PC-9 (cell line): ENCODE data around the gene RPS24. TPM values are rescaled to one million over a fixed set of nuclear protein-coding genes. Genes with fewer than 3 reads are reported as not detected.
A peak's percentile ranks its signal among the peaks of the same experiment; 100 is the strongest.

ENCODE experiments used
- BruUV-seq: library from RNA; stranded (reverse); fragments of 400-500 nt; replicated peaks from 2 replicates; lab custom pipeline; 2021; lab: Mats Ljungman, UMichigan
- CTCF ChIA-PET: fragments of 300-600 bp; sonication (Branson Sonifier 250); formaldehyde crosslinking; loops from one replicate; lab custom pipeline; 2022; ENCODE audit warnings: antibody characterized with exemption; lab: Charles Lee
- POLR2A ChIA-PET: fragments of 300-600 bp; sonication (Branson Sonifier 250); formaldehyde crosslinking; loops from one replicate; lab custom pipeline; 2022; ENCODE audit warnings: antibody characterized with exemption; ENCODE audit not compliant: unreplicated experiment; lab: Charles Lee
- DNase-seq, 2 experiments: peaks; one replicate each; pipeline versions ENCODE4 v3.0.0 to v3.0.0-alpha.2; 2015 to 2022; ENCODE audit warnings: mixed read lengths in 1 of 2
- H2AFZ ChIP-seq: fragments of 200-600 bp; sonication (generic); 2 replicates; pipeline ENCODE4 v1.8.1; 2017; ENCODE audit warnings: antibody characterized with exemption
- H3F3A ChIP-seq: fragments of 200-600 bp; sonication (generic); 2 replicates; pipeline ENCODE4 v1.8.1; 2017; ENCODE audit warnings: antibody characterized with exemption, mild to moderate bottlenecking, low read depth; ENCODE audit not compliant: insufficient read depth
- H3K27ac ChIP-seq: fragments of 200-600 bp; sonication (generic); 2 replicates; pipeline ENCODE4 v1.6.1; 2016; ENCODE audit warnings: mixed run types
- H3K27me3 ChIP-seq: fragments of 200-600 bp; sonication (generic); 2 replicates; pipeline ENCODE4 v1.6.1; 2016; ENCODE audit warnings: low read depth, mixed run types; ENCODE audit not compliant: insufficient read depth
- H3K36me3 ChIP-seq: fragments of 200-600 bp; sonication (generic); 2 replicates; pipeline ENCODE4 v1.6.1; 2016; ENCODE audit warnings: low read depth, mixed run types
- H3K4me1 ChIP-seq: fragments of 200-600 bp; sonication (generic); replicated peaks from 2 replicates; pipeline ENCODE4 v1.6.1; 2016; ENCODE audit warnings: mixed run types; ENCODE audit not compliant: insufficient read depth
- H3K4me2 ChIP-seq: fragments of 200-600 bp; sonication (generic); 2 replicates; pipeline ENCODE4 v1.6.1; 2017; ENCODE audit warnings: mixed run types
- H3K4me3 ChIP-seq: fragments of 200-600 bp; sonication (generic); 2 replicates; pipeline ENCODE4 v1.6.1; 2016; ENCODE audit warnings: mixed run types
- H3K79me2 ChIP-seq: fragments of 200-600 bp; sonication (generic); 2 replicates; pipeline ENCODE4 v1.6.1; 2017; ENCODE audit warnings: low read depth, mixed run types
- H3K9me2 ChIP-seq: fragments of 200-600 bp; sonication (generic); 2 replicates; pipeline ENCODE4 v1.8.1; 2017; ENCODE audit warnings: mild to moderate bottlenecking; ENCODE audit not compliant: insufficient read depth
- H3K9me3 ChIP-seq: fragments of 200-600 bp; sonication (generic); 2 replicates; pipeline ENCODE4 v1.8.1; 2016; ENCODE audit warnings: low read depth; ENCODE audit not compliant: insufficient read depth
- H4K20me1 ChIP-seq: fragments of 200-600 bp; sonication (generic); 2 replicates; pipeline ENCODE4 v1.8.1; 2017; ENCODE audit not compliant: insufficient read depth
- EZH2 ChIP-seq: fragments of 200-600 bp; sonication (generic); IDR thresholded peaks from 2 replicates; pipeline ENCODE4 v1.8.0; 2017; ENCODE audit warnings: antibody characterized with exemption, low read depth
- intact Hi-C: fragments of 100-400 bp; cut with micrococcal nuclease; formaldehyde crosslinking; loops from one replicate; pipeline ENCODE4 v1.10.0; 2022; ENCODE audit not compliant: unreplicated experiment
- total RNA-seq: library from RNA; stranded (reverse); gene quantifications from 2 replicates; pipeline ENCODE4 v1.2.3, GENCODE V29; 2021
- TF ChIP-seq, protein P1 (sequence below): fragments of 200-600 bp; sonication (generic); conservative IDR thresholded peaks from 2 replicates; pipeline ENCODE4 v1.6.1; 2017; ENCODE audit warnings: mixed run types, antibody characterized with exemption, mild to moderate bottlenecking, moderate library complexity

RPS24 gene
- total RNA-seq, 1 experiment from 2014 or later = 2,068 TPM

DNA sequence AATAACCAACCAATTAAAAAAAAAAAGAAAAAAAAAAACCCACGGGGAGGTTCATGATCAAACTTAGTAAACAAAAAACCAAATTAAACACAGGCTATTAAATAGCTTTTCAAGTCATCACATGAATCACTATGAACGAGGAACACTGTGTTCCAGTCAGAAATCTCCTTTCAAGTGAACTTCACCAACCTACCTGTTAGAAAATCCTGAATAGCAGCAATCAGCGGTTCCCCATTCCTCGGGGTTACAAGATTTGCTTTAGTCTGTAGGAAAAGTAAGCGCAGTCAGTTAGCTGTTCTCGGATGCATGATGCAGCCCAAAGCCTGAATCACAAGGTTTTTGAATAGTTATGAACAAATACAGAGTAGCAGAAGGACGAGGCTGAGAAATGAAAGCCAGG is 23.4 kb upstream of the RPS24 start:
- H3K4me2 ChIP-seq = no peak overlapping the region
- no peak overlapping the region for H2AFZ ChIP-seq
- no peaks in the 10 kb centered on the region for H3F3A ChIP-seq
- no peaks in the 10 kb centered on the region for H3K9me2 ChIP-seq
- no peak for TF ChIP-seq EZH2
- TF ChIP-seq, protein P1, sequence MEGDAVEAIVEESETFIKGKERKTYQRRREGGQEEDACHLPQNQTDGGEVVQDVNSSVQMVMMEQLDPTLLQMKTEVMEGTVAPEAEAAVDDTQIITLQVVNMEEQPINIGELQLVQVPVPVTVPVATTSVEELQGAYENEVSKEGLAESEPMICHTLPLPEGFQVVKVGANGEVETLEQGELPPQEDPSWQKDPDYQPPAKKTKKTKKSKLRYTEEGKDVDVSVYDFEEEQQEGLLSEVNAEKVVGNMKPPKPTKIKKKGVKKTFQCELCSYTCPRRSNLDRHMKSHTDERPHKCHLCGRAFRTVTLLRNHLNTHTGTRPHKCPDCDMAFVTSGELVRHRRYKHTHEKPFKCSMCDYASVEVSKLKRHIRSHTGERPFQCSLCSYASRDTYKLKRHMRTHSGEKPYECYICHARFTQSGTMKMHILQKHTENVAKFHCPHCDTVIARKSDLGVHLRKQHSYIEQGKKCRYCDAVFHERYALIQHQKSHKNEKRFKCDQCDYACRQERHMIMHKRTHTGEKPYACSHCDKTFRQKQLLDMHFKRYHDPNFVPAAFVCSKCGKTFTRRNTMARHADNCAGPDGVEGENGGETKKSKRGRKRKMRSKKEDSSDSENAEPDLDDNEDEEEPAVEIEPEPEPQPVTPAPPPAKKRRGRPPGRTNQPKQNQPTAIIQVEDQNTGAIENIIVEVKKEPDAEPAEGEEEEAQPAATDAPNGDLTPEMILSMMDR = no peak
- H4K20me1 ChIP-seq = no peaks in the 10 kb centered on the region
- no peaks in the 10 kb centered on the region for H3K27me3 ChIP-seq
- peak in 1 of 2 experiments; percentile 30 for DNase-seq
- ChIA-PET POLR2A (interaction anchor here (0.6 kb wide), 1 partner anchor 153 kb away, joined by 6 read pairs; no protein-coding TSS in a partner anchor), CTCF (no interaction called here)
- intact Hi-C loops = no loop called here
- H3K36me3 ChIP-seq = peaks cover 79% of the 10 kb centered on the region
- H3K27ac ChIP-seq = no peak overlapping the region
- H3K4me3 ChIP-seq = no peak overlapping the region
- no peaks in the 10 kb centered on the region for H3K4me1 ChIP-seq
- H3K79me2 ChIP-seq = no peaks in the 10 kb centered on the region; the same call in 1 of the 2 replicates
- BruUV-seq = no TSS peak
- no peaks in the 10 kb centered on the region for H3K9me3 ChIP-seq

DNA sequence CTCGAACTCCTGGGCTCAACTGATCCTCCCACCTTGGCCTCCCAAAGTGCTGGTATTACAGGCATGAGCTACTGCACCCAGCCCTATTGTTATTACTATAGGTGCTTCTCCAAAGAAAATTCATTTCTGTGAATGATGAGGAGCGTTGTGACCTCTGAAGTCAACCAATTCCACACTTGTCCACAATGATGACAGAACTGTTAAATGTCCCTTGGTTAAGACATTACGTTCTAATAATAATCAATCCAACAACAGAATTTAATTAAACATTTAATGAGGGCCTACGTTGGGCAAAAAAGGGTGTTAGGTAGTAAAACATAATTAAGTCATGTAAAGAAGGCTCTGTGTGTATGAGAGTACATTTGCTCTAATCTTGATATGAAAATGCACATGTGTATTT is 22.6 kb upstream of the RPS24 start:
- POLR2A ChIA-PET = interaction anchor here (0.6 kb wide), 1 partner anchor 154 kb away, joined by 6 read pairs; no protein-coding TSS in a partner anchor
- intact Hi-C loops = no loop called here
- Histone ChIP-seq H2AFZ (no peak overlapping the region), H3K4me1 (no peaks in the 10 kb centered on the region), H3F3A (no peaks in the 10 kb centered on the region), H3K36me3 (peaks cover 79% of the 10 kb centered on the region), H3K9me2 (no peaks in the 10 kb centered on the region), H3K9me3 (no peaks in the 10 kb centered on the region), H3K79me2 (no peaks in the 10 kb centered on the region; the same call in 1 of the 2 replicates), H3K4me3 (no peak overlapping the region), H3K27me3 (no peaks in the 10 kb centered on the region), H3K4me2 (no peak overlapping the region), H3K27ac (no peak overlapping the region), H4K20me1 (no peaks in the 10 kb centered on the region)
- BruUV-seq = no TSS peak
- CTCF ChIA-PET = no interaction called here
- TF ChIP-seq, protein P1 = no peak
- TF ChIP-seq EZH2 = no peak
- DNase-seq = peak in 1 of 2 experiments; percentile 23

DNA sequence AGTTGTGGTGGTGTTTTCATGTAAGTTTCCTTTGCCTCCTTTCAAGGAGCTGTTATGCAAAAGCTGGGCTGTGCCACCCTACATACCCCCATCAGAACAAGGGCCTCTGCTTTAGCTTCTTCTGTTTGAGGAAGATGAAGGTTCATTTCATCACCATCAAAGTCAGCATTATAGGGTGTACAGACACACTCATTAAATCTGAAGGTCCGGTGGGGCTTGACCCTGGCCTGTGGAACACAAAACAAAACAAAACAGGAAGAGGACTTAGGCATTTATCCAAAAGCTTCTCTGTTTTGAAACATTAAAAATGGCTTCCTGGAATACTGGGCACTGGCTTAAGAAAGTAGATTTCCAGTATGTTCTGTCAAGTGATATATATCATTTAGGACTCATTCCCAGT is 20.1 kb upstream of the RPS24 start:
- Histone ChIP-seq H4K20me1 (no peaks in the 10 kb centered on the region), H3K27ac (no peak overlapping the region), H3K27me3 (no peaks in the 10 kb centered on the region), H3K4me1 (no peaks in the 10 kb centered on the region), H3K9me2 (no peaks in the 10 kb centered on the region), H3F3A (0 out of 2 replicates have a peak, but pooled peaks cover 5% of the 10 kb centered on the region), H3K36me3 (peaks cover 71% of the 10 kb centered on the region), H3K79me2 (no peaks in the 10 kb centered on the region; the same call in 1 of the 2 replicates), H3K4me2 (no peak overlapping the region), H2AFZ (no peak overlapping the region), H3K9me3 (no peaks in the 10 kb centered on the region), H3K4me3 (no peak overlapping the region)
- intact Hi-C loops = no loop called here
- ChIA-PET POLR2A (no interaction called here), CTCF (no interaction called here)
- TF ChIP-seq EZH2 = no peak
- TF ChIP-seq, protein P1 = no peak
- BruUV-seq = no TSS peak
- no peak for DNase-seq
